Liver (tissue), 9 donors: Measurements from ENCODE around the gene CHST4. TPM values are rescaled to one million over a fixed set of nuclear protein-coding genes. Genes with fewer than 3 reads are reported as not detected.

ENCODE experiments used
- DNase-seq: peaks from one replicate; pipeline ENCODE4 v3.0.0-alpha.2; 2017; ENCODE audit warnings: low spot score
- H3K27ac ChIP-seq, 2 donors: one replicate each; pipeline ENCODE4 v1.7.0; 2013; ENCODE audit warnings: inconsistent platforms in 2 of 2, low read length in 2 of 2, control low read depth in 1 of 2, low read depth in 1 of 2, mild to moderate bottlenecking in 1 of 2
- H3K27me3 ChIP-seq, 4 donors: one replicate each; pipeline versions ENCODE4 v1.6.1 to v1.7.0; 2013; ENCODE audit warnings: low read length in 3 of 4, inconsistent platforms in 1 of 4, mild to moderate bottlenecking in 1 of 4, moderate library complexity in 1 of 4; ENCODE audit not compliant: control insufficient read depth in 4 of 4, insufficient read depth in 4 of 4
- H3K36me3 ChIP-seq, 4 donors: one replicate each; pipeline versions ENCODE4 v1.6.1 to v1.7.0; 2013; ENCODE audit warnings: low read length in 3 of 4, mild to moderate bottlenecking in 3 of 4, low read depth in 1 of 4, moderate library complexity in 1 of 4; ENCODE audit not compliant: control insufficient read depth in 4 of 4, insufficient read depth in 3 of 4
- H3K4me1 ChIP-seq, 4 donors: one replicate each; pipeline versions ENCODE4 v1.6.1 to v1.7.0; 2013; ENCODE audit warnings: low read length in 3 of 4, mild to moderate bottlenecking in 3 of 4, moderate library complexity in 1 of 4; ENCODE audit not compliant: control insufficient read depth in 4 of 4, insufficient read depth in 4 of 4
- H3K4me3 ChIP-seq, 3 donors: one replicate each; pipeline versions ENCODE4 v1.6.1 to v1.7.0; 2013; ENCODE audit warnings: low read length in 3 of 3, control low read depth in 1 of 3, low read depth in 1 of 3, mild to moderate bottlenecking in 1 of 3
- H3K9ac ChIP-seq, 2 donors: one replicate each; pipeline ENCODE4 v1.7.0; 2013; ENCODE audit warnings: low read length in 2 of 2, mild to moderate bottlenecking in 2 of 2, moderate library complexity in 2 of 2, control low read depth in 1 of 2, low read depth in 1 of 2
- H3K9me3 ChIP-seq, 4 donors: one replicate each; pipeline versions ENCODE4 v1.6.1 to v1.7.0; 2013; ENCODE audit warnings: low read length in 3 of 4; ENCODE audit not compliant: control insufficient read depth in 4 of 4
- ATF3 ChIP-seq: IDR thresholded peaks from 2 replicates; pipeline ENCODE4 v1.6.1; 2016; ENCODE audit warnings: antibody characterized with exemption
- CTCF ChIP-seq: fragments of 150-350 bp; IDR thresholded peaks from 2 replicates; pipeline ENCODE4 v1.5.1; 2017; ENCODE audit warnings: improper control_type of control experiment, low read depth, low read length; ENCODE audit not compliant: missing input control
- EGR1 ChIP-seq, 2 donors: IDR thresholded peaks; 2 replicates each; pipeline ENCODE4 v1.6.1; 2016 to 2018; ENCODE audit warnings: antibody characterized with exemption in 2 of 2, low read depth in 2 of 2
- FOXA1 ChIP-seq: IDR thresholded peaks from 2 replicates; pipeline ENCODE4 v1.6.1; 2016; ENCODE audit warnings: antibody characterized with exemption
- FOXA2 ChIP-seq: IDR thresholded peaks from 2 replicates; pipeline ENCODE4 v1.6.1; 2016; ENCODE audit warnings: antibody characterized with exemption
- GABPA ChIP-seq, 2 donors: IDR thresholded peaks in 1 of 2; conservative IDR thresholded peaks in 1 of 2; 2 replicates each; pipeline ENCODE4 v1.6.1; 2016; ENCODE audit warnings: antibody characterized with exemption in 2 of 2, mild to moderate bottlenecking in 1 of 2, moderate library complexity in 1 of 2
- HNF4A ChIP-seq, 2 donors: conservative IDR thresholded peaks; 2 replicates each; pipeline ENCODE4 v1.6.1; 2016; ENCODE audit warnings: antibody characterized with exemption in 2 of 2, mild to moderate bottlenecking in 2 of 2
- HNF4G ChIP-seq: IDR thresholded peaks from 2 replicates; pipeline ENCODE4 v1.6.1; 2016; ENCODE audit warnings: antibody characterized with exemption
- JUND ChIP-seq, 2 donors: IDR thresholded peaks; 2 replicates each; pipeline ENCODE4 v1.6.1; 2016; ENCODE audit warnings: antibody characterized with exemption in 2 of 2
- MAX ChIP-seq: IDR thresholded peaks from 2 replicates; pipeline ENCODE4 v1.6.1; 2016; ENCODE audit warnings: antibody characterized with exemption
- NR2F2 ChIP-seq: IDR thresholded peaks from 2 replicates; pipeline ENCODE4 v1.6.1; 2016; ENCODE audit warnings: antibody characterized with exemption
- RAD21 ChIP-seq, 2 donors: IDR thresholded peaks; 2 replicates each; pipeline ENCODE4 v1.6.1; 2016; ENCODE audit warnings: antibody characterized with exemption in 2 of 2, mild to moderate bottlenecking in 2 of 2
- REST ChIP-seq: IDR thresholded peaks from 2 replicates; pipeline ENCODE4 v1.6.1; 2016; ENCODE audit warnings: antibody characterized with exemption, mild to moderate bottlenecking
- RXRA ChIP-seq, 2 donors: IDR thresholded peaks; 2 replicates each; pipeline ENCODE4 v1.6.1; 2017 to 2018; ENCODE audit warnings: antibody characterized with exemption in 2 of 2, mild to moderate bottlenecking in 1 of 2
- SP1 ChIP-seq: IDR thresholded peaks from 2 replicates; pipeline ENCODE4 v1.6.1; 2018; ENCODE audit warnings: antibody characterized with exemption, mild to moderate bottlenecking
- TAF1 ChIP-seq: conservative IDR thresholded peaks from 2 replicates; pipeline ENCODE4 v1.6.1; 2016; ENCODE audit warnings: antibody characterized with exemption, mild to moderate bottlenecking
- YY1 ChIP-seq: IDR thresholded peaks from 2 replicates; pipeline ENCODE4 v1.6.1; 2016; ENCODE audit warnings: antibody characterized with exemption, mild to moderate bottlenecking
- ZBTB33 ChIP-seq: IDR thresholded peaks from 2 replicates; pipeline ENCODE4 v1.6.1; 2016; ENCODE audit warnings: antibody characterized with exemption
- WGBS: extraction: QIAGEN DNeasy Blood & Tissue Kit; methylation state at CpG from one replicate; pipeline ENCODE4 v1.1.7; 2013; 5-methylcytosine and 5-hydroxymethylcytosine counted together
- polyA plus RNA-seq, 2 donors: library from polyadenylated mRNA; stranded (reverse) in 1 of 2; unstranded in 1 of 2; fragments of 200-250 nt in 1 of 2; fragments of >200 nt in 1 of 2; fragmentation: Nextera tagmentation in 1 of 2; extraction: Ambion mirVana in 1 of 2; gene quantifications; one replicate each; pipeline versions ENCODE4 v1.2.1 to v1.2.3, GENCODE V29; 2013 to 2015
- total RNA-seq, 2 donors: library from RNA; depleted of rRNA; stranded (reverse); fragments of >200 nt; gene quantifications; one replicate each; pipeline ENCODE4 v1.2.3, GENCODE V29; 2014
- donor health status: healthy.
- donor health status: healthy.
- donor health status: healthy.
- donor health status: healthy.
- donor health status: healthy.

Gene CHST4
- total and polyA plus RNA-seq, 4 donors, result 0.09 to 14.3 (median 7.1) TPM

GRCh38 chr16:71480956-71481355 is 45.3 kb upstream of the CHST4 start:
- H3K27me3 ChIP-seq, result no peaks in the 10 kb centered on the region
- H3K4me3 ChIP-seq, result no peak overlapping the region
- no peak for TF ChIP-seq SP1
- TF ChIP-seq MAX, result no peak
- no peak for TF ChIP-seq RXRA (IDR thresholded peaks at IDR 0.05)
- no peak for TF ChIP-seq HNF4G
- no peak for TF ChIP-seq TAF1
- H3K9me3 ChIP-seq, result no peaks in the 10 kb centered on the region
- no peak for DNase-seq
- H3K4me1 ChIP-seq, result peaks cover 2 to 27% (median 18%) of the 10 kb centered on the region in 4 donors
- no peak overlapping the region for H3K9ac ChIP-seq
- no peak overlapping the region for H3K27ac ChIP-seq
- WGBS, result 94% methylated on average over 2 of the region's 2 CpGs
- H3K36me3 ChIP-seq, result peaks cover 0 to 25% (median 18%) of the 10 kb centered on the region in 4 donors

GRCh38 chr16:71482569-71482968 is 43.7 kb upstream of the CHST4 start:
- H3K27ac ChIP-seq, result no peak overlapping the region
- no peak for DNase-seq
- H3K27me3 ChIP-seq, result no peaks in the 10 kb centered on the region
- peaks cover 0 to 9% (median 4%) of the 10 kb centered on the region in 4 donors for H3K36me3 ChIP-seq
- H3K4me1 ChIP-seq, result peaks cover 2 to 27% (median 18%) of the 10 kb centered on the region in 4 donors
- no peak overlapping the region for H3K9ac ChIP-seq
- no peaks in the 10 kb centered on the region for H3K9me3 ChIP-seq
- no peak overlapping the region for H3K4me3 ChIP-seq
- TF ChIP-seq NR2F2 (no peak), GABPA (IDR thresholded peaks at IDR 0.05 in 1 of 2, conservative IDR thresholded peaks at IDR 0.05 in 1 of 2) (peak in 1 of 2 donors; percentile 13), FOXA1 (no peak), HNF4A (conservative IDR thresholded peaks at IDR 0.05) (peak; percentile 54 to 62)
- 62% methylated on average over 5 of the region's 5 CpGs for WGBS

- Histone ChIP-seq H3K27me3 (no peaks in the 10 kb centered on the region), H3K9me3 (no peaks in the 10 kb centered on the region), H3K36me3 (no peaks in the 10 kb centered on the region), H3K4me1 (peaks cover 2 to 27% (median 18%) of the 10 kb centered on the region in 4 donors), H3K27ac (peak overlapping the region; percentile 90 to 99), H3K4me3 (peak overlapping the region; percentile 82 to 98 (median 94)), H3K9ac (peak overlapping the region; percentile 67 to 80)
- TF ChIP-seq FOXA1 (no peak), HNF4A (conservative IDR thresholded peaks at IDR 0.05) (peak; percentile 36 to 52), MAX (peak; percentile 42), TAF1 (peak; percentile 69), NR2F2 (peak; percentile 74), GABPA (IDR thresholded peaks at IDR 0.05 in 1 of 2, conservative IDR thresholded peaks at IDR 0.05 in 1 of 2) (peak; percentile 94 to 98), YY1 (peak; percentile 84), REST (peak; percentile 77), RXRA (IDR thresholded peaks at IDR 0.05) (peak; percentile 38 to 56), ZBTB33 (no peak), RAD21 (IDR thresholded peaks at IDR 0.05) (peak in 1 of 2 donors; percentile 47), HNF4G (no peak), SP1 (peak; percentile 58), FOXA2 (no peak), JUND (IDR thresholded peaks at IDR 0.05) (no peak), ATF3 (no peak), CTCF (no peak), EGR1 (IDR thresholded peaks at IDR 0.05; ENCODE audit: low read depth in 2 of 2) (no peak)
- WGBS, result under 1% methylated on average over 44 of the region's 44 CpGs
- DNase-seq, result peak; percentile 83
These were observed 42.0 kb upstream of the CHST4 start for GRCh38 chr16:71484006-71484893.
